GM18861 (cell line): Measurements from ENCODE around the gene ABLIM1.

Experiments
- ATAC-seq: cut with Tn5 transposase; IDR thresholded peaks from one replicate; pipeline ENCODE4 v1.9.1; 2021; ENCODE audit not compliant: unreplicated experiment

ABLIM1 gene

DNA sequence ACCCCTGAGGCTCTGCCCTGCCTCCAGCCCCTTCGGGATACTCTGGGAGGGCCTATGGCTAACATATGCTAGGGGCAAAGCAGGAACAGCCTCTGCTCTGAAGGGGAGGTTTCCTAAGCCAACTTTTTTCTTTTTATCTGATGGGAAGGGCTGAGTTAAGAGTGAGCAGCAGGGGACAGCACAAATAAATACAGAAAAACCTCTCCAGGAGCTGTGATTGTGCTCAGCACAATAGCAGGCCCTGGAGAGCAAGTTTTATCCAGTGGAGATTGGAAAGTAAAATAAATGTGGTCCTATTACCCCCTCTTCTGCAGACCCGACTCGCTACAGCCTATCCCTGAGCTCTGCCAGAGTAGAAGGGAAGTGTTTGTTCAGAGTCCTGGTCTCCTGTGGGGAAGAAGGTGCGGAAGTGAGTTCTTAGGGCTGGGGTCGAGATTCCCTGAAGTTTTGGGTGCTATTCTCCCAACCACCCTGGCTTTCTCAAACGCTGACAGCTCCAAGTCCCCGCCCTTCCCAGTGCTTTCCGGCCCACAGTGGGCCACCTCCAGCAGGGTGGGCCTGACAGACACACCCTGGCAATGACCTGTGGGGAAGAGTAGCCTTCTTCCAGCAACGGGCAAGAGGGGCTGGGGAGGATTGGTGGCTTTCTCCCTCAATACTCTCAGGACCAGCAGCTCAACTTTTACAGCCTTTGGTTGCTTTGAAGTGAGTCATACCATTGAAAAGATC lies 230.8 kb downstream of the ABLIM1 start:
- no peak for ATAC-seq

DNA sequence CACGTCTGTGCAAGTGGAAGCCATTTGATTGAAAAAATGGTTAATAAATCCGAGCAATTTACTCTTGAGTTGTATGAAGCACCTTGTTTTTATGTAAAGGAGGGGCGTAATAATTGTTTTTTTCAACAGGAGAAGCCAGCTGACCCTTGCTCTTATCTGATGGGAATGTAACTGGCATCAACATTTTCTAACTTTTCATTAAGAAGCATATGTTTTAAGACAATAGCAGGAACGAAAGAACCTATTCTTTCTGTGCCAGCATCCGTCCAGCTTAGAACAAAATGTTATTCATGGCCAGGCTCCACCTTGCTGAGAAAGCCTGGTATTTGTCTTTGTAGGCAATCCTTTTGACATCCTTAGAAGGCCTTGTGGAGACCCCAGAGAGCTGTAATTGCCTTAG lies 231.6 kb downstream of the ABLIM1 start:
- no peak for ATAC-seq

- ATAC-seq: no peak
Measured at GRCh38 chr10:114420811-114421485, 237.1 kb downstream of the ABLIM1 start.

- ATAC-seq: no peak
Measured at GRCh38 chr10:114418109-114418508, 240.0 kb downstream of the ABLIM1 start.

DNA sequence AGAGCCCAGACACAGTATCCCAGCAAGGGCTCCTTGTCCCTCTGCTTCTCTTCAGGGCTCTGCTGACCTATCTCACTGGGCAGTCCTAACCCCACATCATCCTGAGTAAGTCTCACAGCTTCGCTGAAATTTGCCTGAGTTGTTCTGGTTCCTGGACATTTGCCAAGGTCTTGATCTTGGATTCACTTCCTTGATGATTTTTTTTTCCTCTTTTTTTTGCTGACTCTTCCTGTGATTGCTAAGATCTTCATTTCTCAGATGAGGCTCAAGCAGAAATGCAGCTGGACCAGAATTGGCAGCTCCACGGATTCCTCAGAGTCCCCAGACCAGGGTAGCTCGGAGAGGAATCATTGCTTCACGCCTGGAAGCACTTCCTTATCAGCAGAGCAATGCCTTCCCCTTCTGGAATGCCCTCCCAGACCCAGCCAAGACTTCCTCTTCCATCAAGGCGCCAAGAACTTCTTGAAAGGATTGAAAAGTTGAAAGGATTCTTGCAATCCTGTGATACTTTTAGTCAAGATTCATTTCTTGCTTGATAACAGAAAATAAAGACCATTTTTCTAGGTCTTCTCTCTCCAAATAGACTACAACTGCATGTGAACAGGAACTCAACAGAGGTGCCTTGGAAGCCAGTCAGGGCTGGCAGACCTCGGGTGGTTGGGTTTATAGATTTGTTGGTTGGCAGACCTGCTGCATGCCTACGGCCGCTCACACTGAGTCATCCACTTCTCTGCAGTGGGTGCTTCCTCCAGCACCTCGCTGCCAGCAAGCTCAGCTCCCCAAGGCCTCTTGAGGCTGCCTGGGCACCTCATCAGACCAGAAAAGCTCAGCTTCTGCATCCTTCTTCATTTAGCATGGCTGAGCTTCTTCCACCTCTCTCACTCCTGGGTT lies 244.9 kb downstream of the ABLIM1 start:
- no peak for ATAC-seq

- ATAC-seq: no peak
Measured at GRCh38 chr10:114408968-114409444, 249.1 kb downstream of the ABLIM1 start.

- ATAC-seq: no peak
Measured at GRCh38 chr10:114408112-114408967, 249.7 kb downstream of the ABLIM1 start.

GRCh38 chr10:114406455-114406854 lies 251.6 kb downstream of the ABLIM1 start:
- ATAC-seq: no peak

DNA sequence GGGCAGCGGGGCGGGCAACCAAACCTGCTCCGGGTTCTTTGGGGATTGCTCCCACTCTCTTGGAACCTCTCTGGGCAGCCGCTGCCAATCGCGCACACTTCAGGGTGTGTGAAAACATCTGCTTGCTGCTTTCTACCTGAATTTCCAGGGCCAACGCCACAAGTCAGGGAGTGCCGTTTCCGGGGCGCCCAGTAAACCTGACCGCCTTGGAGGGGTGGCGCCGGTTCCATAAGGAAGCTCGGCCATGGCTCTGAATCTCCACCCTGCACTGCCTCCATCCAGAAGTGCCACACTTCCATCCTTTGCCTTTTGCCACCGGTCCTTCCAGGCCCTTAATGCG lies 253.1 kb downstream of the ABLIM1 start:
- ATAC-seq: no peak

GRCh38 chr10:114404171-114405010 lies 253.7 kb downstream of the ABLIM1 start, which contains the start of gene AFAP1L2:
Gene AFAP1L2 (minus strand): TSS chr10:114404502. CDS start chr10:114404455, 47 bp downstream.
- no peak for ATAC-seq

GRCh38 chr10:114403541-114404161 lies 254.4 kb downstream of the ABLIM1 start:
- no peak for ATAC-seq

DNA sequence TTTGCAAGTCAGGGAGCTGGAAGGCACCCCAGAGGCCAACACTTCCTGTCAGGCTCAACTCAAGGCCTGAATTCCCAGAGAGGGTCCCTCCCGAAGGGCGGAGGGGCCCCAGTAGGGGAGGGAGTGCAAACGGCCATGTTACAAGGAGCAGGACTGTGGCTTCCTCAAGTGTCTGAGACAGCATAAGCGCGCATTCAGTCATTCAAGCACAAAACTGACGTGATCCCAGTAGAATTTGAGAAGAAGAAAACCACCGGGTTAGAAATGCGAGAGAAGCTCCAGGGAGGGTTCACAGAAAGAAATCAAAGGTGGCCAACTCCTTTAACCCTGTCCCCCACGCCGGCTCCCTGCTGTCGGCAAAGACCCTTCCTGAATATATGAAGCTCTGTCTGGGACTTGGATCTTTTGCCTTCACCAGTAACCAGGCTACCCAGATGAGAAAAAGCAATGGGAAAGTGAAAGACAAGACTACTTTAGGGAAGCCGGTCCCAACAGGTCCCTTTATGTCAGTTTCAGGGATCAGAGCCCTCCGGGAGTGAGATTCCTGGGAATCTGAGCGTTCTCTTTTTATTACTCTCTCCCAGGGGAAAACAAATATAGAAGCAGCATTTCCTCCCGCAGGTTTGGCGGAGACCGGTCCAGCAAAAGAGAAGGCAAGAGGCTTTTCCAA lies 255.1 kb downstream of the ABLIM1 start:
- no peak for ATAC-seq

DNA sequence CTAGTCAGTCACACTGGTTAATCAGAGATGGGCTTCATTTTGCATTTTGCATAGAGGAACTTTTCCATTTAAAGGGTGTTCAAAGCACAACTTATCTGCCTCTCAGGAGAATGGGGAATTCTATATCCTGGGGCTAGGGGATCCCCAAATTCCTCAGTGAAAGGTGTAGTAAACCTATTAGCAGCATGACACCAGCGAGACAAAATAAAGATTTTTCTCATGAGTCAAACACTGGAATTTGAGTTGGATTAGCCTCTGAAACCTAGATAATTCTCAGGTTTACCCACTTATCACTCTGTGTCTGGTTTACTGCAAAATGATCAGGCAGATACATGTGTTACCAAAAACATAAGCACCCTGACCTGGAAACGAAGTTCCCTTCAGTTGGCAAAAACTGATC lies 255.8 kb downstream of the ABLIM1 start:
- ATAC-seq: no peak

DNA sequence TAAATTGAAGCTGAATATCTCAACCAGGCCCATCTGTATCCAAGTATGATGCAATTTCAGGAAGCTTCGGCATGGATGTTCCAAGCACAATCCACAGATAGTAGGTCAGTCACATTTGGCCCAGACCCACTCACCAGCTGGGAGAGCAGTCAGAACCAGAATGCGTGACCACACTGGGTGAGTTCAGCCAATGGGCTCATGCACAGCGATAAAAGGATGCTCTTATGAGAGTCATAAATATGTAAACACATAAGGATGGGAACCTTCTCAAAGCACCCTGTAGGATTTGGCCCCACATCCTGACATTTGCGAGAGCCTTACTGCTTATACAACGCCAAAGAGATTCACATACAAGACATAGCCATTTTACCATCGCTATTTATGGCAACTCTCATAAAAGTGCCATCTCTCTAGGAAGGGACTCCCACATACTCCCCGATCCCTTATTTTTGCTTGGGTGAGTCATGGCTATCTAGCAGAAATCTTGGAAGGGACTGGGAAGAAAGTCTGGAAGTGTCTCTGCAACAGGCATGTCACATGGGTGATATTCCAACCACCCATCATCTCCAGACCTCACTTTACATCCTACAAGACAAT lies 256.8 kb downstream of the ABLIM1 start:
- no peak for ATAC-seq

- no peak for ATAC-seq
Measured at GRCh38 chr10:114400091-114400490, 258.0 kb downstream of the ABLIM1 start.

GRCh38 chr10:114399576-114399975 lies 258.5 kb downstream of the ABLIM1 start:
- no peak for ATAC-seq

- no peak for ATAC-seq
Measured at GRCh38 chr10:114398587-114399331, 259.3 kb downstream of the ABLIM1 start.
